H4 (cell line): Measurements from ENCODE around the gene GADD45G. TPM values are rescaled to one million over a fixed set of nuclear protein-coding genes. Genes with fewer than 3 reads are reported as not detected.

Experiments
- DNase-seq: peaks from one replicate; pipeline ENCODE4 v3.0.0-alpha.2; 2015; ENCODE audit warnings: low spot score
- total RNA-seq: library from RNA; depleted of rRNA; stranded (reverse); fragments of >200 nt; shearing (Covaris generic); gene quantifications from 2 replicates; pipeline ENCODE4 v1.2.3, GENCODE V29; 2014

Gene GADD45G
- total RNA-seq, 1 experiment from 2014 or later, result 0.52 TPM

DNA sequence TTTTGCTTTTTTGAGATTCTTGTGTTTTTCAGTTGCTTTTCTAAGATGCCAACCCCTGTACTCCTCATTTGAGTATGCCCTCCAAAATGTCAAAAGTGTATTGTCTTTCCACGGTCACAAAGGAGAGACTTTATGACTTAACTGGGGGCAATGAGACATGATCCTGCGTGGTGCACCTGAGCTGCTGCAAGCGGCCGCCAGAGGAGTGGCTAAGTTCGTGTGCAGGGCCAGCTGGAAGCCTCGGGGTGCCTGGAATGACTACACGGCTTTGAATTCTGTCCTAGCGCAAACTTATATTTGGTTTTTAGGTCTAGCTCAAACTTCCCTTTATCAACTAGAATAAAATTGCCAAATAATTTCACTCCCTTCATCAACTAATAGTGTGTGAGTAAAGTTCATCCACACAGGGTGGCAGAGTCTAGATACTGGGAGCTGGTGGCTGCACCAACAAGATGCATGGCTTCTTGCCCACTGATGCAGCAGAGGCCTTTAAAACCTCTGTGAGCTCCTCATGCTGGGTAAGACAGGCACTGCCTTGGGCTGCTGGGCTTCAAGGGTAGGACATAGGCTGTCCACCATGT lies 4.7 kb downstream of the GADD45G start:
- no peak for DNase-seq

DNA sequence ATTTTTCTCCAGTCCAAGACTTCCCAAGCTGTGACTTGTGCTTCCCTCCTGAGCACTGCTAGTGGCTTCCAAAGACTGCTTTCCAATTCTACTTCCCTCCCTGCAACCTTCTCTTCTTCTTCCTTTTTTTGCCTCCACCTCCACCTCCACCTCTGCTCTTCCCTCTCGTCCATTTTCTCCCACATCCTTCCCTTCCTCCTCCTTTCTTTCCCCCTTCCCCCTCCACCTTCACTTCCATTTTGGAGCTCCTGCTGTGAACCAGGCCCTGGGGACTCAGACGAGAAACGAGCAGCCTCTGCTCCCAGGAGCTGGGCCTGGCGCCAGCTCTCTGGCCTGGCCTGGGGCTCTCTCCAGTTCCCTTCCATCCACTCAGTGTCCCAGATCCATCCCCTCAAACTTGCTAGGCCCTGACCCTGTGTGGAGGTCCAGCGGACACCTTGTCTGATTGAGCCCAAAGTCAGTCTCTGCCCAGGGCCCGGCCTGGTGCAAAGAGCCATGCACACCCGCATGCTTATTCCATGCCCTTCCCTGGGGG lies 5.6 kb downstream of the GADD45G start:
- no peak for DNase-seq

DNA sequence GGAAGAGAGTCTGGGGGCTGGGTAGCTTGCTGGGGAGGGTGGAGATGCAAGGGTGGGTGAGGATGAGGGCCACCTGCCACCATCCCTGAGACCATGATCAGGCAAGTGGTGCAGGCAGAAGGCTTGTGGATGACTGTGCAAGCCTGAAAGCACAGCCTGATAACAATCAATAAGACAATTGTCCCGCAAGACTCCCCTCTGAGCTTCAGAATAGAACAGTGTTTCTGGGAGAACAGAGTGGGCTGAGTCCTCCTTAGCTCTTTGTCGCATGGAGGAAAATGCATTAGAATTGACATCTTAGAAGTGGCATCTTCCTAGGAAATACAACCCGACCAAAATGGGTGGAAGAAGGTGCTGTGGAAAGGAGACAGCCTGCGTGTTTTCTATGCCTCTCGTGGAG lies 6.6 kb downstream of the GADD45G start:
- no peak for DNase-seq

DNA sequence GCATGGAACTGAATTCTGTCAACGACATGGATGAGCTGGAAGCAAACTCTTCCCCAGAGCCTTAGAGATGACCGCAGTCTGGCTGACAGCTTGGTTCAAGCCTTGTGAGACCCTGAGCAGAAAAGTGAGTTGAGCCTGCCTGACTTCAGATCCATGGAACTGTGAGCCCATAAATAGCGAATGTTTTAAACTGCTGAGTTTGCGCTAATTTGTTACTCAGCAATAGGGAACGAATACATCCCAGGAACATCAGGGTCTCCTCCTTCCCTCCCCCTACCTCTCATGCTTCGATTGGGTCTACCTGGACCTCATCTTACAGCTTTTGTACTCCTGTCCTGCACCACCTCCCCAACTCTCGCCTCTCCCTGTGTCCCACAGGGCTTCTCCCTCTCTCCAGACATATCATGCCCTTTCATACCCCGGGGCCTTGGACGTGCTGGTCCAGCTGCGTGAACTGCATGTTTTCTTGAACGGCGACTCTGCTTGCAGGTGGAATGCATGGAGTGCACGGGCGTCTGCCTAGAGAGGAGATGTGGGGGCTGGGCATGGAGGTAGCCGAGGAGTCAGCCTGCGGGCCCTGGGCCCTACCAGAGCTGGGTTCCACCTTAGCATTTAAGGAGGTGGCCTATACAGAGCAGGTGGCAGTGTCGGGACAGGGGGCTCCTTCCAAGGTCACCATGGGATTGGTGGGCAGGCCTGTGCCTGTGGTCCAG lies 7.9 kb downstream of the GADD45G start:
- no peak for DNase-seq

DNA sequence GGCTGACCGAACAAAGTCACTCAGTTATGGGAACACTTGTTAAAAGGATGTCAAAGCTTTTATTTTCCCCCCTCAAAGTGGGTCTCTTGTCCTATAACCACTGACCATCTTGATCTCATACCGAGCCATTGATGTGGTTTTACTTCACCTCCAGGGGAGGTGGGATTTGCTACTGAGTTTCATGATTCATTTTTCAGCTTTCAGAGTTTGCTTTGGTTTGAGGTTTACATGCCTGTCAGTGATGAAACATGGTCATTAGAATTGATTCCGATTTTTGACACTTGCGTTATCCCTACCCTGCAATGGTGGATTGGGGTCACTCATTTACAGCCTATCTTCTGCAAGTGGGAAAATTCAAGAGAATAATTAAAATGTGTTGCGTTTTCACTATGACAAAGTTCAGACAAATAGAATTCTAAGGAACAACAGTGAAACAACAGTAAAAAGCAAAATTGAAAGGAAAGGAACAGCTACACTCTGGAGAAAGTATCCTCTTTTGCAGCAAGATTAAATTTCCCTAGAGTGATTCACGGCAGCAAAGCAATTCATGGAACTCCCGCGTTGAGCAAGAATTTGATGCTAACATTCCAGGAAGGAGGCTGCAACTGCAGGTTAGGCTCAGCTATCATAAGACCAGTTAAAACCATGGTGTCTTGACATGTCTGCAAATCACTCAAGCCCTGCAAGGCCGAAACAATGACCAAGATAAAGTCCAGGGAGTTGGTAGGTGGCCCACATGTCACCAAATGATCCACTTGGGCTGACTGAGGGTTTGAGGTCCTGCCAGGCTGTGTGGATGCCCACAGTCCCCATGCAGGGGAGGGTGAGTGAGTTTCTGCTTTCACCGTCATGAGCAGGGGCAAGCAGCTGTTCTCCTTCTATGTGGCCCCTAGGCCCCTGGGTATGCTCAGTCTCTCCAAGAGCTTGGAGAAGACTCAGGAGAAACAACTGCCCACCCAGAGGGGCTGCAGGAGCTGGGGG lies 9.4 kb downstream of the GADD45G start:
- DNase-seq, result no peak

DNA sequence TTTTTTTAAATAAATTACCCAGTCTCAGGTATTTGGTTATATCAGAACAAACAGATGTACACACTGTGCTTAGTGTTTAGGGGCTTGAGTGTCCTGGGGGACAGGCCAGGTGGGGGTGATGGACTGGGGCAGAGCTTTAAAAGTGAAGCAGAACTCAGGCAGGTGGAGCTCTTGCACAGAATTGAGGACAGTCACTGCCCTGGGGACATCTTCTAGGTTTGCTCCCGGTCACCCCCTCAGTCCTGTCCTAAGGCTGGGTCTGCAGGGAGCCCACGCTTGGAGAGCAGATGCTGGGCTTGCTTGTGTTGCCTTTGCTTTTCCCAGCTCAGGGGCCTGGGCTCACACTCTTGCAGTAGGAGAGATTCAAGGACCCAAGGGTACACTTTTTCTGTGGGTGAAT lies 10.8 kb downstream of the GADD45G start:
- no peak for DNase-seq

DNA sequence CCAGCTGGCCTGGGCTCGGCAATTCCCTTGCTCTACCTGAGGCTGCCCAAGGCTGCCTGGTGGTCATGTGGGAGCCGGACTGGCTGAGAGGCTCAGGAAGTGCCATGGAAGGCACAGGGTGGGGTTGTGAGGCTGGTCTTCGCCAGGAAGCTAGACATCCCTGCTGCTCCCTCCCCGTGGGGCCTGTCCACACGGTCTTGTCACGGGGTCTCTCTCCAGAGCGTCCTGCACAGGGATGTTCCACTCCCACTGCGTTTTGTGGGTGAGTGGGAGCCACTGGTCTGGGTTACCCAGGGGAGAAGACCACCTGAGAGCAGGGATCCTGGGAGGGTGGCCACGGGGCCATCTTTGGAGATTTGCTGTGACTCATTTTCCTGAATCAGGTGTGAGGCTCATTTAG lies 11.6 kb downstream of the GADD45G start:
- DNase-seq, result no peak

DNA sequence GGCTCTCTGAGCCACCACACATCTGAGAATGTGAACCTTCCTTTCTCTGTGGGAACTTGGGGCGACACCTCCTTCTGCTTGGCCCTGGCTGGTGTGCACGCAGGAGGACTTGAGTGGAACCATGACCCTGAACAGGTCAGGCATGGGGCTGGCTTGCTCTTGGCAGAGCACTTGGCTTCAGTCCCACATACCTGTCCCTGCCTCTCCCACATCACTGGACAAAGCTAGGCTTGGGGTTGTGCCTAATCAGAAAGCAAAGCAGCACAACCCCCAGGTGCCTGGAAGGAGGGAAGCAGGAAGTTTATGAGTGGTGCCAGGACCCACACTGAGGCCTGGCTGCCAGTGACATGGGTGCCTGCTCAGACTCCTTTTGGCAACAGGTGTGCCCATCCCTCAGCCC lies 13.2 kb downstream of the GADD45G start:
- DNase-seq, result no peak

DNA sequence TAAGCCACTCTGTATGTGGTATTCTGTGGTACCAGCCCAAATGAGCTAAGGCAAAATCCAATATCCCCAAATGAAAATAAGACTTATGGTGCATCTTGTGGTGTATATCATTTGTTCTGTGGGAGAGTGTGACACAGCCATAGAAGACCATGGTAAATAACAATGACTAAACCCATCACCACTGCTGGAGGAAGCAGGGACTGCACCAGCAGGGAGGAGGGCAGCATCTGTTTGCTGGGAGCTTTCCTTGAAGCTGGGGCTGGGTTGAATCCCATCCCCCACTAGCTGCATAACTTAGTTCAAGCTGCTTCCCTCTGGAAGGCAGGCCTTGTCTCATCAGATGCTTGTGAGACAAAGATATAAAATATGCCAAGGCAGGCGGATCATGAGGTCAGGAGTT lies 14.2 kb downstream of the GADD45G start:
- DNase-seq, result no peak

DNA sequence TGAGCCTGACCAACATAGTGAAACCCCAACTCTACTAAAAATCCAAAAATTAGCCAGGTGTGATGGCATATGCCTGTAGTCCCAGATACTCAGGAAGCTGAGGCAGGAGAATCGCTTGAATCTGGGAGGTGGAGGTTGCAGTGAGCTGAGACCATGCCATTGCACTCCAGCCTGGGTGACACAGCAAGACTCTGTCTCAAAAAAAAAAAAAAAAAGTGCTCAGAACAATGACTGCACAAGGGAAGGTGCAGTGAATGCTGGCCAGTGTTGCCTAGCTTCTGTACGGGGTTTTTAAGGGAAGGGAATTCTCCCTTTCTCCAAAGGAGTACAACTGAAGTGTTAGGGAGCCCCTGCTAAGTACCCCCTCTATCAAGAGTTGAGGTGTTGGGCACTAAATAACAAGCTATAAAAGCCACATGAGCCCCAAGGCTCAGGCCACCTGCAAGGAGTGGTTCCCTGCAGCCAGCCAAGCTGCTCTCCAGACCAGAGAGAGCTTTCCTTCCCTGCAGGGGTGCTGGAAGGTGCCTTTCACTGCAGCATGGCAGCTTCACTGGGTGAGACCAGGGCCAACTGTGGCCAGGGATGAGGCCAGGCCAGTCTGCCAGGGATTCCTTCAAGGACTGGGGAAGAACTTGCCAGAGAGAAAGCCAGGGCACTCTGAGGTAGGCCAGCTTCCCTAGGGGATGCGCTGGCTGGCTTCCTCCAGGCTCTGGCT lies 14.8 kb downstream of the GADD45G start:
- DNase-seq, result no peak

DNA sequence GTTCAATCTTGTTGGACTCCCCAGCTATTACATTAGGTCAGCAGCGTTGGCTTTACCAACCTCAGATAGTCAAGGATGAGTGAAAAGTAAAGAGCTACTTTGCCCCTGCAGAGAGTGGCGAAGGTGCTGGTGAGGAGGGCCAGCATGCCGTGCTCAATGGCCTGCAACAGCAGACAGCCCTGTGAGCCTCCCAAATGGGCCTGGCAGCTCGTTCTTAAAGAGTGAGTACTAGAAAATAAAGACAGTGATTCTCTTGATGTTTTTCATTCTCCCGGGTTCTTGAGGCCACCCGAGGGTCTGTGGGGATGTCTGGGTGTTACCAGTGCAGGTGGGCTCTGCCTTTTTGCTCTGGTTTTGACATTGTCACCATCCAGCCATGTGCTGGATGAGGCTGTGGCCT lies 16.2 kb downstream of the GADD45G start:
- no peak for DNase-seq

DNA sequence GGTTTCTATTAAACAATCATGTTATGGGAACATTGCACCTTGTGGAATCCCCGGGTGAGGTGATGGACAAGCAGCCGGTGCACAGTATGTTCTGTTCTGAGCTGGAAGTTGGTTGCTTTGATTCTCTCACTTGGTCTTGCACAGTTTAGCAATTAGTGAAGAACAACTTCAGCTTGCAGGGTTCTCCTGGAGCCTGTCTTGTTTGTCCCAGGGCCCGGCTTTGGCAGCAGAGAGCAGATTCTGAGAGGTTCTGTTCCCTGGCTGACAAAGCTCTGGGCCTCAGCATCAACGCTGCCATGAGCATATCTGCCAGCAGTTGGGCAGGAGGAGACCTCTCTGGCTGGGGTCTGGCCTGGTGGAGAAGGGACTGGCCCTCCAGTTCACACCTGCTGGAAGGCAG lies 16.9 kb downstream of the GADD45G start:
- no peak for DNase-seq

DNA sequence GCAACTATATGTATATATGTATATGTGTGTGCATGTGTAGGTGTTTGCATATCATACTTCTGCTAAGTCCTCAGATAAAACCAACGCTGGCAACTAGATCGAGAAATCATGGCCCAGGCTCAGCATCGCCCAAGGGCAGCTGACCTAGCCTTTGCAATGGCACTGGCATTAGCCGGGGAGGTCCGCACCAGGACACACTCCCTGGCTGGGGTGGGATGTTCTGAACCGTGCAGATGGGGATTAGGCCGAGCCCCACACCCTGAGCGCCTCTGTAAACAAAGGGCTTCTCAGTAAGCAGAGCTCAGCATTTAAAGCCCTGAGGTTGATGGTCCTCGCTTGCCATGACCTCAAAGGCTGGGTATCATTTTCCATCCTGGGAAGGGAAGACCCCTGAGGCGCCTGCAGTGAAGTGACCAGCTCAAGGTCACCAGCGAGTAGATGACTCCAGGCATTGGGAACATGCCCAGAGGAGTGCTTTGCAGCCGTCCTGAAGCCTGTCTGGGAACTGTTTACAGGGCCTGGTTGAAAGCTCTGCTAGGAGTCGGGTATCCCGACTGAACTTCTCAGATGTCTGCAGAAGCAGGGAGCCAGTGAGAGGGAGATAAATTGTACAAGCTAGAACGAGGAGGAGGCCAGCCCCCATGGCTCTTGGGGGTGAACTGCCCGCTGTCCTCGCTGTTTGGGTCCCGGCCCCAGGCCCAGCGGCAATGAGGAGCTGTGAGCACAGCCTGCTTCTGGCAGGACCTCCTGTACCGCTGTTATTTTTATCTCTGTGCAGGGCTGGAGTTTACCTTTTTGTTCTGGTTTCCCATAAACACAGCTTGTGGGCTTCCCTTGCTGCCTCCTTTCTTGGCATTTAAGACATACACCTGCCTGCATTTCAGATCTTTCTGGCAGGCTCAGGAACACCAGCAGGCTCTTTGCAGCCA lies 18.4 kb downstream of the GADD45G start:
- DNase-seq, result no peak

DNA sequence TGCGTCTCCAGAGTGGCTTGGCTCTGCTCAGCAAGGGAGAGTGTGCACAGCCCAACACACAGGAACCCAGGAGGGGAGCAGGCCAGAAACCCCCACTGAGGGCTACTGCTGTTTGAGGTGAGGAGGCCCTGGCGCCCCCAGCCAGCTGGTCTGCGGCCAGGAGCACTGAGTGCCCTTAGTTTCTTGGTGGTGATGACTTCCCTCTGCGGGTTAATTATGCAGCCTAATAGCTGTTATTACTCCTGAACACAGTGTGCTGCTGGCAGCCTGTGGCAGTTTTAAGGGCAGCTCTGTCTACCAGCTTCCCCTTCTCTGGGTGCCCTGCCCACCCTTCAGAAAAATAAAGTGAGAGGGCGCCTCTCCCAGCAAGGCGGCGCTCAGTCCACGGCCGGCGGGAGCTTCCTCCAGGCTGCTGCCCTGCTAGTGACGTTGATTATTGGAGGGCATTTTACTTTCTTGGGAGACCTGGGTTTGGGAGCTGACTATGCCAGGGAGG lies 19.2 kb downstream of the GADD45G start:
- no peak for DNase-seq

DNA sequence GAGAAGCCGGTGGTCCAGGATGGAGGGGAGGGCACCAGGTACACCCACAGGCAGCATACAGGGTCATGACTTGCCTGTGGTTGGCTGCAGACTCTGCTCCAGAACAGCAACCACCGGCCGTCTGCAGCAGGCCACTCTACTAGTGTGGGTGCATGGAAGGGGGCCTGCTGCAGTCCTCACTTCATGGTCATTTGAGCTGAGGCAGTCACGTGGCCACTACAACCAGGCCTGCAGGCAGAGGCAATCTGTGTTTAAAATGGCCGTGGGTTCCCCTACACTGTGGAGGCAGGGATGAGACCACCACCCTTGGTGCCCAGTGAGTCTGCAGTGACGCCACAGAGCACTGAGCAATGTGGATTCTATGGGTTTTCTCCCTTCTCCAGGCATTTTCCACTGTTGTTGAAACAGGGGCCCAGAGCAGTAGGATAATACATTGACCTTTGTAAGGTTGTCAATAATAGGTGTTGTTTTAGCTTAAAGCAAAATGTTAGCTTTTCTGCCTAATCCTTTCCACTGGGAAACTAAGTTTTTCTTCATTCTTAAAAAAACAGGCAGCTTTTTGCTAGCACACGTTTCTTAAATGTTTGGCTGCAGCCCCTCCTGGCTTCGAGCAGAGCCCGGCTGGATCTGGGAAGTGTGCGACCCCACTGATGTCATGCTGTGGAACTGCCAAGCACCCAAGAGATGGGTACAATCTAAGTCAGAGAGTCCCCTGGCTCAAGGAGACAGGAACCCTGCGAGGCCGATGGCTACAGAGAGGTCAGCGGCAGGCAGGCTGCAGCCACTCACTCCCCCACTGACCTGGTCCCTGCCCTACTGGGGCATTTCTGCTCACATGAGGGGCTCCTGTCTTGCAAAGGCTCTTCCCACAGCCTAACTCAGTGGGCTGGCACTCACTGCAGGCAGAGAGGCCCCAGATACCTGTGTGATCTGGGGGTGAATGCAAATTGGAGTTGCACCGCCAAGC lies 21.2 kb downstream of the GADD45G start:
- no peak for DNase-seq

DNA sequence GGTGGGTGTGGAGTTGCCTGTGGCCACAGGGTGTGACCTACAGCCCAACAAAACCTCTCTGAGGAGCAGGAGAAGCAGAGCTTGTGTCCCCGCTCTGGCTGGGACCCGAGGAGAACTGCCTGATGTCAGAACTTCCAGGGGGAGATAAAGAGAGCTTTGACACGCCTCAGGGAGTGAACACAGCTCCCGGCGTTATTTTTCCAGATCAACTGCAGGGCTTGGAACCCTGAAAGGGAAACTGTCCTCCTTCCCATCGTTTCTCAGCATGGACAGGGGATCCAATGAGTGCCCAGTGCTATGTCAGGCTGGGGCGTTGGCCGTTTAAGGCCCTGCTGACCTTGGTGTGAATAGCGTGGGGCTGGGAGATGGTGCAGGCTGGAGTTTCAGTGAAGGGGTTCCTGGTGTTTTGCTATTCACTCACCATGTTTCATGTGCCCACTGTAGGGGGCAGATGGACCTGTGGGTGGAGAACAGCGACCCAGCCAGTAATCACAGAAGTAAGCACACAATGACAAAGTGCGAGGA lies 22.0 kb downstream of the GADD45G start:
- no peak for DNase-seq

DNA sequence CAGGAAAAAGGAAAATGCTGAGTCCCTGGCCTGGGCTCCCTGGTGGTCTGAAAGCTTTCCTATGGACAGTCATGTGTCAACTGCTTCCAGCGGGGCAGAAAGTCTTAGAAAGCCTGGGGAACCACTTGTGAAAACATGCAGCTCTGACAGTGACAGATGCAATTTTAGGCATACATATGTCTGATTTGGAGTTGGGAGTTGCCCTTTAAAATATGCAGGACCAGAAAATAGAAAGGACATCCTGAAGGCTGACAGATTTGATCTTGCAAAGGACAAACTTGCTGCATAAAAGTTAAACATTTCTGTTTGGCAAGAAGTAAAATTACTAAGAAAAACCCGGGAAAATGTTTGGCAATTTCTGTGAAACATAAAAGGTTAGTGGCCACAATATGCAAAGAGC lies 23.8 kb downstream of the GADD45G start:
- no peak for DNase-seq

DNA sequence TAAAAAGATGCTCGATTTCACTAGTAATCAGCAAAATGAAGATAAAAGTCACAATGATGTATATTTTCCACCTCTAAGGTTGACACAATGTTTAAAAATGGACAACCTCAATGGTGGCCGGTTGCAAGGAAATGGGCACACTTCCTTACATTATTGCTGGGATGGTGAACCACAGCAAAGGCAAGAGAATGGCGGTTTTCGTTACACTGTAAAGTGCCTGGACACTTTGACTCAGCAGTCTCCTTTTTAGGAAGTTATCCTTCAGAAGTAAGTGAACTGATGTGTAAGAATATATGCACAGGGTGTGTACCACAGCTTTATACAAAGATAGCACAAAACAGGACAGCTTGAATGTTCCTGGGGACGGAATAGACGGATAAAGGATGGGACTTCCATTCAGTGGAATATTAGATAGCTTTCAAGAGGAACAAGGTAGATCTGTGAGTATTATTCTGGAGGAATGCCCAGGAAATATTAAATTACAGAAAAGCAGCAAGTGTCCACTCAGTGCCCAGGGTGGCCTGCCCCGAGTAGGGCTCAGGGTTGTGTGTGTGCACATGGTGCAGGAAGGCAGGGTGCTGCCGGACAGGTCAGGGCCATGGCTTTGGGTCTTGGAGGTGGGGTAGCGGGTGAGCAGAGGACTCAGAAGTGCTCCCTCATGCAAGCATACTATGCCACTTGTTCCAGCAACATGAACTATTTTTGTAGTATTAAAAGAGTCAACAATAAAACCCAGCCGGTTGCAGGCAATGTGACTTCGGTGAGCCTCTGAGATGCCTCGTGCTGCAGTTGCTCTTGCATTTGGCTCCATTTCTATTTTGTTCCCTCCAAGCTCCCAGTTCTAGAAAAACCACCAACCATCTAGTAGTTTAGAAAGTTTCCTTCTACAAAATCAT lies 24.5 kb downstream of the GADD45G start:
- no peak for DNase-seq
